Caco-2 (cell line): ENCODE results near the gene POU2AF2. TPM values are rescaled to one million over a fixed set of nuclear protein-coding genes. Genes with fewer than 3 reads are reported as not detected.

Experiments
- BruUV-seq: library from RNA; stranded (reverse); fragments of 400-500 nt; replicated peaks from 2 replicates; lab custom pipeline; 2021; lab: Mats Ljungman, UMichigan
- CTCF ChIA-PET: fragments of 300-600 bp; sonication (Branson Sonifier 250); formaldehyde crosslinking; loops from one replicate; lab custom pipeline; 2022; ENCODE audit warnings: antibody characterized with exemption; lab: Charles Lee
- POLR2A ChIA-PET: fragments of 300-600 bp; sonication (Branson Sonifier 250); formaldehyde crosslinking; loops from one replicate; lab custom pipeline; 2022; ENCODE audit warnings: antibody characterized with exemption; lab: Charles Lee
- DNase-seq, 2 experiments: peaks; one replicate each; pipeline versions ENCODE4 v3.0.0 to v3.0.0-alpha.2; 2020 to 2022
- H3K27me3 ChIP-seq: replicated peaks from 2 replicates; pipeline ENCODE4 v1.6.0; 2011; ENCODE audit warnings: low read length; ENCODE audit not compliant: control insufficient read depth, insufficient read depth
- H3K36me3 ChIP-seq: 2 replicates; pipeline ENCODE4 v1.5.1; 2011; ENCODE audit warnings: low read length; ENCODE audit not compliant: control insufficient read depth, insufficient read depth
- H3K4me1 ChIP-seq: fragments of 250-450 bp; sonication (Bioruptor Pico); 2 replicates; pipeline ENCODE4 v1.5.1; 2020; ENCODE audit warnings: mild to moderate bottlenecking
- H3K4me3 ChIP-seq: 2 replicates; pipeline ENCODE4 v1.5.1; 2011; ENCODE audit warnings: low read depth, mild to moderate bottlenecking, control low read depth, low read length
- H3K9me3 ChIP-seq: fragments of 250-450 bp; sonication (Bioruptor Pico); 2 replicates; pipeline ENCODE4 v1.5.1; 2020; ENCODE audit warnings: mild to moderate bottlenecking, moderate library complexity
- H3K27ac Mint-ChIP-seq: one replicate; pipeline ENCODE4 v1.8.0; 2022; ENCODE audit warnings: mixed read lengths; ENCODE audit not compliant: unreplicated experiment
- H3K27me3 Mint-ChIP-seq: one replicate; pipeline ENCODE4 v1.8.0; 2022; ENCODE audit warnings: mixed read lengths; ENCODE audit not compliant: insufficient read depth, unreplicated experiment
- H3K36me3 Mint-ChIP-seq: one replicate; pipeline ENCODE4 v1.8.0; 2022; ENCODE audit warnings: mild to moderate bottlenecking, mixed read lengths; ENCODE audit not compliant: insufficient read depth, unreplicated experiment
- H3K4me1 Mint-ChIP-seq: one replicate; pipeline ENCODE4 v1.8.0; 2022; ENCODE audit warnings: low read depth, mixed read lengths; ENCODE audit not compliant: unreplicated experiment
- H3K4me3 Mint-ChIP-seq: one replicate; pipeline ENCODE4 v1.8.0; 2022; ENCODE audit warnings: mild to moderate bottlenecking, moderate library complexity, mixed read lengths; ENCODE audit not compliant: unreplicated experiment
- H3K9me3 Mint-ChIP-seq: one replicate; pipeline ENCODE4 v1.8.0; 2022; ENCODE audit warnings: mixed read lengths; ENCODE audit not compliant: unreplicated experiment
- intact Hi-C: fragments of 100-400 bp; cut with micrococcal nuclease; formaldehyde crosslinking; loops from one replicate; pipeline ENCODE4 v1.10.0; 2022; ENCODE audit not compliant: unreplicated experiment
- total RNA-seq: library from RNA; stranded (reverse); gene quantifications from 2 replicates; pipeline ENCODE4 v1.2.3, GENCODE V29; 2022
- TF ChIP-seq, protein P1 (sequence below), 2 experiments: fragments of 200-600 bp in 1 of 2; IDR thresholded peaks; 1 replicate in 1 of 2; 2 replicates in 1 of 2; pipeline versions ENCODE4 v1.5.1 to v1.8.0; 2011 to 2022; ENCODE audit warnings: antibody characterized with exemption in 1 of 2, control low read depth in 1 of 2, inconsistent platforms in 1 of 2, low read depth in 1 of 2, low read length in 1 of 2, mild to moderate bottlenecking in 1 of 2, moderate library complexity in 1 of 2; ENCODE audit not compliant: insufficient read depth in 1 of 2, severe bottlenecking in 1 of 2, unreplicated experiment in 1 of 2

POU2AF2 gene
- total RNA-seq, 1 experiment from 2014 or later: not detected

DNA sequence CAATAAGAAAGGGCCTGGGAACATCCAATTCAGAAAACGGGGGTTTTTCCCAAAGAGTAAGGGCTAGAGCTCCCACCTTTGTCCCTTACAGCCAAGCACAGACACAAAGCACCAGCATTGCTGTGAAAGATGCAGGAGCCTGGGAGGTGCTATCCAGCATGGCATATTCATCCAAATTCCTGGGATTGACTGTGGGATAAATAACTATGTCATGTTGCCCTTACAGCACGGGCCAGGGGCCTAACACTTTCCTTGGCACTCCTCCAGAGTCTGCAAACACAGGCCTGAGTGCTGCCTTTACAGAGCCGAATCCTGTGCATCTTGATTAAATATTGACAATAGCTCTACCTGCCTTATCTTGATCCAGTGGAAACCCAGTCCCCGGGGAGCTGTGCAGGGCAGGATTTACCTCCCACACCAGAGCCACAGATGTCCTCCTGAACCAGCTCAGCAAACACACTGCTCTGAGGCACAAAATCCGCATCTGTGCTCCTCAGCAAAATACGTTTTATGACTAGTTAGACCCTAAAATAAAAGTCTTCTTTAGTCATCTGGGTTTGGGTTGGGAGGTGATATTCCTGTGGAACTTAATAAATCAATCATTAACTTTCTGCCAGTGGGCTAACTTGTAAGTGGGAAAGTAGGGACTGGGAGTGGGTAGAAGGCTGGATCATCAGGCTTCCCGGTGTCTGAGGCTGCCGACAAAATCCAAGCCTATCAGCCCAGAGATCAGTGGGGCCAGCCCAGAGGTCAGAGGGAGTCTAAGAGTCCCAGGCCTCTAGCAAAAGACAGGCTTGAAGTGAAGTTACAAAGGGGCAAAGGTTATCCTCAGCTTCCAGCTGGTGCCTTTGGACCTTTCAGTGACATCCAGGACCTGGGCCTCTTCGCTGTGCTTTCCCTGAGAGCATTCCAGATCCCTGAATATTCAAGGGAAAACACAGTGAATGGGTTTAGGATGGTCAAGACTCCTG lies 89.3 kb downstream of the POU2AF2 start:
- Histone ChIP-seq H3K4me1 (peaks cover 58% of the 10 kb centered on the region), H3K27me3 (no peaks in the 10 kb centered on the region), H3K36me3 (no peaks in the 10 kb centered on the region), H3K9me3 (no peaks in the 10 kb centered on the region), H3K4me3 (no peak overlapping the region)
- ChIA-PET CTCF (interaction anchor here (0.9 to 3.7 kb wide), 10 partner anchors 10 to 112 kb away, joined by 3 to 31 read pairs (median 5); no protein-coding TSS in a partner anchor), POLR2A (interaction anchor here (0.6 to 1.4 kb wide), 5 partner anchors 8 to 31 kb away, joined by 3 to 12 read pairs (median 3); no protein-coding TSS in a partner anchor)
- intact Hi-C loops: loop anchor here (1.0 kb wide), 8 partner anchors 14 to 88 kb away; no protein-coding TSS in a partner anchor
- TF ChIP-seq, protein P1, sequence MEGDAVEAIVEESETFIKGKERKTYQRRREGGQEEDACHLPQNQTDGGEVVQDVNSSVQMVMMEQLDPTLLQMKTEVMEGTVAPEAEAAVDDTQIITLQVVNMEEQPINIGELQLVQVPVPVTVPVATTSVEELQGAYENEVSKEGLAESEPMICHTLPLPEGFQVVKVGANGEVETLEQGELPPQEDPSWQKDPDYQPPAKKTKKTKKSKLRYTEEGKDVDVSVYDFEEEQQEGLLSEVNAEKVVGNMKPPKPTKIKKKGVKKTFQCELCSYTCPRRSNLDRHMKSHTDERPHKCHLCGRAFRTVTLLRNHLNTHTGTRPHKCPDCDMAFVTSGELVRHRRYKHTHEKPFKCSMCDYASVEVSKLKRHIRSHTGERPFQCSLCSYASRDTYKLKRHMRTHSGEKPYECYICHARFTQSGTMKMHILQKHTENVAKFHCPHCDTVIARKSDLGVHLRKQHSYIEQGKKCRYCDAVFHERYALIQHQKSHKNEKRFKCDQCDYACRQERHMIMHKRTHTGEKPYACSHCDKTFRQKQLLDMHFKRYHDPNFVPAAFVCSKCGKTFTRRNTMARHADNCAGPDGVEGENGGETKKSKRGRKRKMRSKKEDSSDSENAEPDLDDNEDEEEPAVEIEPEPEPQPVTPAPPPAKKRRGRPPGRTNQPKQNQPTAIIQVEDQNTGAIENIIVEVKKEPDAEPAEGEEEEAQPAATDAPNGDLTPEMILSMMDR (IDR thresholded peaks at IDR 0.05; ENCODE audit: insufficient read depth in 1 of 2, low read depth in 1 of 2, low read length in 1 of 2, severe bottlenecking in 1 of 2, unreplicated experiment in 1 of 2): no peak
- Mint-ChIP-seq H3K9me3 (peaks cover 8% of the 10 kb centered on the region), H3K4me3 (peak overlapping the region; percentile 39), H3K27me3 (no peaks in the 10 kb centered on the region), H3K27ac (peak overlapping the region; percentile 86), H3K36me3 (peaks cover 8% of the 10 kb centered on the region), H3K4me1 (peaks cover 57% of the 10 kb centered on the region)
- no TSS peak for BruUV-seq
- DNase-seq: peak; percentile 95 to 98

DNA sequence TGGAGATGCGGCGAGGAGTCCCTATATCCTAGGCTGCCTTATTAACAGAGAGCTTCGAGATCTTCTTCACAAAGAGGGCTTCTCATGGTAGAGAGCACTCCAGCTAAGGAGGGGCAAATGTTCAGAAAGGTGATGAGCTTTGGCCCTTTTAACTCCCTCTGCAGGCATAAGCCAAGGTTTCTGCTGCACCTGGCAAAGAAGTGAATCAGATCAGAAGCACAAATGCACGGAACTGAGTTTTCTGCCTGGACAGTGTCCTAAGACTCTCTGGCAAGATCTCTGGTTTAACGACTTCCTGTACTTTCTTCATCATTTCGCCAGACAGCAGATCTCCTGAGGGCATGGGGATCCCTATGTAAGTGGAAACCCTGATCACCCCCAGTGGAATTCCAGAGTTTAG lies 90.0 kb downstream of the POU2AF2 start:
- Mint-ChIP-seq H3K4me3 (peak overlapping the region; percentile 39), H3K9me3 (peaks cover 11% of the 10 kb centered on the region), H3K36me3 (peaks cover 8% of the 10 kb centered on the region), H3K4me1 (peaks cover 57% of the 10 kb centered on the region), H3K27me3 (no peaks in the 10 kb centered on the region), H3K27ac (peak overlapping the region; percentile 86)
- peak in 1 of 2 experiments; percentile 53 for DNase-seq
- Histone ChIP-seq H3K9me3 (no peaks in the 10 kb centered on the region), H3K4me3 (no peak overlapping the region), H3K27me3 (no peaks in the 10 kb centered on the region), H3K4me1 (peaks cover 58% of the 10 kb centered on the region), H3K36me3 (no peaks in the 10 kb centered on the region)
- intact Hi-C loops: loop anchor here (1.0 kb wide), 4 partner anchors 25 to 52 kb away; no protein-coding TSS in a partner anchor
- BruUV-seq: TSS peak; percentile 72
- ChIA-PET POLR2A (interaction anchor here (0.7 to 1.4 kb wide), 2 partner anchors 15 to 25 kb away, joined by 3 to 12 read pairs; no protein-coding TSS in a partner anchor), CTCF (interaction anchor here (0.9 to 3.7 kb wide), 6 partner anchors 20 to 111 kb away, joined by 3 to 31 read pairs (median 6); no protein-coding TSS in a partner anchor)
- TF ChIP-seq, protein P1 (IDR thresholded peaks at IDR 0.05; ENCODE audit: insufficient read depth in 1 of 2, low read depth in 1 of 2, low read length in 1 of 2, severe bottlenecking in 1 of 2, unreplicated experiment in 1 of 2): no peak

Other genes starting within 250 kb of the POU2AF2 start
- 7.0 and 8.6 TPM in 2 replicates for gene POU2AF3, start 52.8 kb downstream of the POU2AF2 start, total RNA-seq
- 1.1 and 2.7 TPM in 2 replicates for gene POU2AF1, start 133.6 kb downstream of the POU2AF2 start, total RNA-seq